Iris pigment epithelial cell (primary cell): Measurements from ENCODE around the gene SNAP29.
"Not testable (repeated sequence)": the region's sequence is repeated elsewhere in the genome, so short reads cannot be mapped to it uniquely, and the experiment has no call there.

Experiments used
- DNase-seq: peaks from one replicate; pipeline ENCODE4 v3.0.0-alpha.2; 2011; ENCODE audit warnings: low read depth

SNAP29 gene

DNA sequence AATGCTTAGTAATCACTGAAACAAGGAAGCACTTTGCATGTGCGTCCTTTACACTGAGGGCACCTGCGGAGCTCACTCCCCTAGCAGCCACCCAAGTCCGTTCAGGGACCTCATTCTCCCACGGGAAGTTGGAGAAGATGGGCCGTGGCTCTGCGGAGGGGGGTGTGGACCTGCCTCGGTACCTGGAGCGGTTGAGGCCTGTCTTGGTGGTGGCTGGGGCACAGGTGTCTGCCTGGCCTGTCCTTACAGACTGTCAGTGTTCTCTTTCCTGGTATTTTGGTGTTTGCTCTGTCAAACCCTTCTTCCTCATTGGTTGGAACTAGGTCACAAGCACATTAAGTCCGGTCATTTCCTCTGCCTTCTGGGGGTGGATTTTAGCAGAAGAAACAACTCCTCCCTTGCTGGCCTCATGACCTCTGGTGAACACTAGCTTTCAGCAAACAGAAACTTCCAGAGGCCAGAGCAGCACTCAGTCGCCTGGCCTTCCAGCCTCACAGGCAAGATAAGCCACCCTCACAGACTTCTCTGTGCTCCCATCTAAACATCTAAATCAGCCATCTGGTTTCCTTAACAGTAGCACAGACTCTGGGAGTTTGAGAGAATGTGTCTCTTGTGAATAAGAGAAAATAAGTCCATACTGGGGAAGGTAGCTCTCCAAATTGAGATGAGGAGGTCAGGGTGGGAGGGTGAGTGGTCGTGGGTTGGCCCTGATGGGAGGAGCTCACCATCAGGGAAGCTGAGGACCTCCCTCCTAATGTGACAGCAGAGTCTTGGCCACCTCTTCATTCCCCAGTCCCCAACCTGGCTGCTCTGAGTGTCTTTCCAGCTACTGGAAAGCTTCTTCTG is 8.6 kb downstream of the SNAP29 start:
- DNase-seq: peak; percentile 65

DNA sequence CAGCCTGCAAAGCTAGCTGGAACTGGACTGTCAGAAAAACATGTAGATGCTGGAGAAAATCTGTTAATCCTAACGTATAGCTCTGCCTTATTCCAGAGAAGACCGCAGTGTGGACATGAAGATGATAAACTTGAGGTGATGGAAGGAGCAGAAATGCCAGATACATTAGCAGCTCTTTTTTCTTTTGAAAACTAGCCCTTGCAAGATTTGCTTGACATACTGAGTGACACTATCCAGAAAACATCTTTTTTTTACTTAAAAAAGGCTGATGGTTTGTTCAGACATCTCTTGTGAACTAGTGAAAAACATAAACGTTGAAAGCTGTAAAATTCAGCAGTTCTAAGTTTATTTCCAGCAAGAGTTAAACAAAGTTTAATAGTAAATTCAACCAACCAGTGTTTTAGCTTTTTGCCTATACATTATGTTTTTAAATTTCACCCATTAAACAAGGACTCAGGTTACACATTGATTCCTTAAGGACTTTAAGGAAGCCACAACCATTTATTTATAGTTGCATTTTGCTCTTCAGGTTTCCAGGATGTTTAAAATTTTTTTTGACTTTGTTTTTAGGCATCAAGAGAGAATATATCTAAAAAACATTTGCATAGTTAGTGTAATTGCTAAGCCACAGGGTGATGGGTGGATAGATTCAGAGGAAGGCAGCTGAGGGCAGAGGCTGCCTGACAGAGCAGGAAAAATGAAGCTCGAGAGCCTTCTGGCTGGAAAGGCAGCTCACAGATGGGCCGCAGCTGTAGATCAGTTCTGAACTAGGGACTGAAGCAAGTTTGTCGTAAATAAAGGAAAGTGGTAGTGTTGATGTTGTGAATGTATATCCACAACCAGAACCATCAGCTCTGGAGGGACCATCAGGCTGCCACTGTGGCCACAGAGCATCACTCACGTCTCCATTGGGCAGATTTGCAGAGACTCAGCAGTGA is 9.5 kb downstream of the SNAP29 start:
- no peak for DNase-seq

DNA sequence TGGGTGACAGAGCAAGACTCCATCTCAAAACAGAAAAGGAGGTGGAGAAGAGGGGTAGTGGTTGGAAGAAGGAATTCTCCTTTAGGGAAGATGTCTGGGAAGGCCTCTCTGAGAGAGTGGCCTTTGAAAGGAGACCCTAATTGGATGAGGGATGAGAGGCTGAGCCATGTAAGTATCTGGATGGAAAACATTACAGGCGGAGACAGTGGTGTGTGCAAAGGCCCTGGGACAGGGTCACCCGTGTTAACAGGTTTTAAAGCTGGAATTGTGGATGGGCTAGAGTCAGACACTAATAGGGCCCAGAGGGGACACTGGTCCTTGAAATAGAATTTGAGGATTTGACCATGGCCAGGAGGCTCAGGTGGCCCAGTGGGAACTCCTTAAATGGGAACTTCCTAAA is 10.4 kb downstream of the SNAP29 start:
- no peak for DNase-seq

GRCh38 chr22:20873214-20873613 is 14.4 kb downstream of the SNAP29 start:
- DNase-seq: no peak

- no peak for DNase-seq
These were observed 16.5 kb downstream of the SNAP29 start for GRCh38 chr22:20875296-20875695.

GRCh38 chr22:20877715-20878114 is 18.9 kb downstream of the SNAP29 start:
- no peak for DNase-seq

GRCh38 chr22:20881231-20881630 is 22.4 kb downstream of the SNAP29 start:
- peak; percentile 32 for DNase-seq

GRCh38 chr22:20881869-20882815 is 23.3 kb downstream of the SNAP29 start:
- DNase-seq: no peak

GRCh38 chr22:20882855-20883254 is 24.0 kb downstream of the SNAP29 start:
- no peak for DNase-seq

DNA sequence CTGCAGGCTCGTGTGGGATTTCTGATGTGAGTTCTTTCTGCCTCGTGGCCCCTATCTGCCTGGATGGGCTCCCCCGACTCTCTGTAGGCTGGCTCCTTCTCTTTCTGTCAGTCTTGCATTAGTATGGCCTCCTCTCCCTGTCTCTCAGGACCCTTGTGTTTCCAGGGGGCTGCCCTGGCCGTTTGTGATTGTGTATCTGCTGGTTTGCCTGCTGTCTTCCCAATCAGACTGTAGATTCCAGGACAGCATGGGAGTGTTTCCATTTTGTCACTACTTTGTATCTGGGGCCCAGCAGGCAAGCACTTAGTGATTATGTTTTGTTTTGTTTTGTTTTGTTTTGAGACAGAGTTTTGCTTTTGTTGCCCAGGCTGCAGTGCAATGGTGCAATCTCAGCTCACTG is 25.6 kb downstream of the SNAP29 start:
- no peak for DNase-seq

GRCh38 chr22:20885017-20885556 is 26.3 kb downstream of the SNAP29 start:
- DNase-seq: no peak

GRCh38 chr22:20885557-20886323 is 26.9 kb downstream of the SNAP29 start:
- DNase-seq: peak; percentile 84

GRCh38 chr22:20887375-20887774 is 28.6 kb downstream of the SNAP29 start:
- DNase-seq: no peak

- no peak for DNase-seq
These were observed 30.4 kb downstream of the SNAP29 start for GRCh38 chr22:20889025-20889704.

DNA sequence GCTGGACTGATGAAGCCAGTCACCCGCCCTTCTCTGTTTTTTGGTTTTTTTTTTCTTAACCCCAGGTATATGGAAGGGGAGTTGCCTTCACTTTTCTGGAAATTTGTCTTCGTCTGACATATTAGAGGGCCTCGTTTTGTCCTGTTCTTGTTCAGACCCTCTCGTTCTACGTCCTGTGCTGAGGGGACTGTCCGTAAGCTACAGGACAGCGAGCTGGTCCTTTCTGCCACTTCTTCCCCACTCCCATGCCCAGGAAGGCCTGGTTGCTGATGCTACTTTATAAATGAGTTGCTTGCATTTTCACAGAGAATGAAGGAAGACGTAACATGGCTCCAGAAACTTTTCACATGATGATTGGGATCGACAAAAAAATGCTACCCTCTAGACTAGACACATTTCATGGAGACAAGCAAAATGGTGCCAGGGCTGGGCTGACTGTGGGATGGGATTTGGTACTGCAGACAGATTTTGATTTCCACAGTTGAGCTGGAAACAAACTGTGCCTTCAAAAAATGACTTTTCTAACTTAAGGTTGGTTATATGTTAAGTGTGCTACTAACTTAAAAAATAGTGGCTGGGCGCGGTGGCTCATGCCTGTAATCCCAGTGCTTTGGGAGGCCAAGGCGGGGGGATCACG is 31.2 kb downstream of the SNAP29 start:
- no peak for DNase-seq

- DNase-seq: no peak
These were observed 32.2 kb downstream of the SNAP29 start for GRCh38 chr22:20890975-20891374.

DNA sequence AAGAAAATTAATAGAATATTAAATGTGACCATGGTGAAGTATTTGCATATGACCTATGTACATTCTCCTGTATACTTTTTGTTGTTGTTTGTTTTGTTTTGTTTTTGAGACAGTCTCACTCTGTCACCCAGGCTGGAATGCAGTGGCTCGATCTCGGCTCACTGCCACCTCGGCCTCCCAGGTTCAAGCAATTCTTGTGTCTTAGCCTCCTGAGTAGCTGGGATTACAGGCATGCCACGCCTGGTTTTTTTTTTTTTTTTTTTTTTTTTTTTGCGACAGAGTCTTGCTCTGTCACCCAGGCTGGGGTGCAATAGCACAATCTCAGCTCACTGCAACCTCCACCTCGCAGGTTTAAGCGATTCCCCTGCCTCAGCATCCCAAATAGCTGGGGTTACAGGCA is 38.9 kb downstream of the SNAP29 start:
- not testable (repeated sequence) for DNase-seq

DNA sequence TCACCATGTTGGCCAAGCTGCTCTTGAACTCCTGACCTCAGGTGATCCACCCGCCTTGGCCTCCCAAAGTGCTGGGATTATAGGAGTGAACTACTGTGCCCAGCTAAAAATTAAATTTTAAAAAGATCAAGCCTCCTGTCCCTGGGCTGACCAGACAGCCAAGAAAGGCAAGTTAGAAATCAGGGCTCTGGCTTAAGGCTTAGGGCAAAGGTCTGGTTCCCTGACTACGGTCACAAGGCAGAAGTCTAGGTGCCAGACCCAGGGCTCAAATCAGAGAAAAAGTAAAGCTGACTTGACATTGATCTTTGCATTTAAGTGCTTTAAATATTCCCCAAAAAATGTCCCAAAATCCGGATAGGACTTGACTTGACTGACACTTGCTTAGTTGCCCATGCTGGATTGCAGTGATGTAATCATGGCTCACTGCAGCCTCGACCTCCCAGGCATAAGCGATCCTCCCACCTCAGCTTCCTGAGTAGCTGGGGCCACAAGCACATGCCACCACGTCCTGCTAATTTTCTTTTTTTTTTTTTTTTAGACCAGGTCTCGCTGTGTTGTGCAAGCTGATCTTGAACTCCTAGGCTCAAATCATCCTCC is 41.1 kb downstream of the SNAP29 start:
- DNase-seq: no peak
